ENCODE measurements around the gene KCNG2.

The KCNG2 gene

DNA sequence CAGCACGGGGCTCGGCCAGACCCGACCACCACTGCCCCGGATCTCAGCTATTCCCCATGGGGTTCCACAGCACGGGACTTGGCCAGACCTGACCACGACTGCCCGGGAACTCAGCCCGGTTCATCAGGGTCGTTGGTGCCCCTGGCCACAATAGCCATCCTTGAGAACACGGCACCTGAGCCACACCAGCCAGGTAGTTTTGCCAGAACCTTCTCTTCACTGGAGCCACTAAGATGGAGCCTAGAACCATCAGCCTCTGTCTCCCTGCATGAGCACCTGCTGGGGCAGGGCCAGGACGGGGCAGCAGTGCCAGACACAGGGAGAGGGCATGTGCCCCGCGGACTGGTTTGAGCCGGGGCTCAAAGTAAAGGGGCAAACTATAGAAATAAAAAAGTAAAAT, 11.4 kb upstream of the KCNG2 start:
- no peak for DNase-seq

DNA sequence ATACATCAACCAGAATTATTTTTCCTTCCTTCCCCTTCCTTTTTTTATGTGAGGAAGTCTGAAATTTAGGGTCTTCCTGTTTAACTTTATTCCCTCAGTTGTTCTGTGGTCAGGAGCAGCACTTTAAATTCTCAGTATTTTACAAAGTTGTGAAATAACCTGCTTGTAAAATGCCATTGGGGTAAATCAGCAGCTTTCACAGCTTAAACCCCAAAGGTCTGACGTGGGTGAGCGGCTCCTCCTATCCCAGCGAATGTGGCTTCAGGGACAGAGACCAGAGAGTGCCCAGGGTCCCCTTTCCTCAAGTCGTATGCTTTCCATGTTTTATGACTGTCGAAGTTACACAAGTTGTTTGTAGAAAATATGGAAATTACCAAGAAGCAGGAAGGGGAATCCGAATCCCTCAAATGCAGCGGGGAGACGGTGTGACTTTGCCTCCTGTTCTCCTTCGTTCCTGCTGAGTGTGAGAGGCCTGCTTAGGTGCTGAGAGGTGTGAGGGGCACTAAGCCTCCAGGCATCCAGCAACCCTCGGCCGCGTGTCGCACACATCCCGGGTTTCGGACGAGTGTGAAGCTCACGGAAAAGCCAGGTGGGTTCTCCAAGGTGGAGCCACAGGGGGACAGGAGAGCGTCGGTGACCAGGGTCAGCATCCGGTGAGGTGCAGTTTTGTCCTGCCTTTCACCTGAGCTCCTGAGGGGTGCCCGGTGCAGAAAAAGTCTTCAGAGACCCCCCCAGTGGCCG, 10.8 kb upstream of the KCNG2 start:
- DNase-seq = no peak

DNA sequence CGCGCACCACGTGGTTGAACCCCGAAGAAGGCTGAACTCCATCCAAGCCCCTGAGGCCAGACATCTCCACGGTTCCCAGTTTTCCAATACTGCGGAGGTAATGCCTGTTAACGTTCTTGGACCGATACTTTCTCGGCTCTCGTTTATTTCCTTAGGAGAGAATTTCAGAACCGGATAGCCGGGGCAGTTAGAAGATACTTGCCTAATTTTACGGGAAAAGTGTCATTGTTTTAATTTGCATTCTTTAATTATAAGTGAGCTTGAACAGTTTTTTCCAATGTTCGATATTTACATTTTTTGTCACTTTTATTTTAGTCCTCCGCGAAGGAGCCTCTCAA, 10.2 kb upstream of the KCNG2 start:
- no peak for DNase-seq

DNA sequence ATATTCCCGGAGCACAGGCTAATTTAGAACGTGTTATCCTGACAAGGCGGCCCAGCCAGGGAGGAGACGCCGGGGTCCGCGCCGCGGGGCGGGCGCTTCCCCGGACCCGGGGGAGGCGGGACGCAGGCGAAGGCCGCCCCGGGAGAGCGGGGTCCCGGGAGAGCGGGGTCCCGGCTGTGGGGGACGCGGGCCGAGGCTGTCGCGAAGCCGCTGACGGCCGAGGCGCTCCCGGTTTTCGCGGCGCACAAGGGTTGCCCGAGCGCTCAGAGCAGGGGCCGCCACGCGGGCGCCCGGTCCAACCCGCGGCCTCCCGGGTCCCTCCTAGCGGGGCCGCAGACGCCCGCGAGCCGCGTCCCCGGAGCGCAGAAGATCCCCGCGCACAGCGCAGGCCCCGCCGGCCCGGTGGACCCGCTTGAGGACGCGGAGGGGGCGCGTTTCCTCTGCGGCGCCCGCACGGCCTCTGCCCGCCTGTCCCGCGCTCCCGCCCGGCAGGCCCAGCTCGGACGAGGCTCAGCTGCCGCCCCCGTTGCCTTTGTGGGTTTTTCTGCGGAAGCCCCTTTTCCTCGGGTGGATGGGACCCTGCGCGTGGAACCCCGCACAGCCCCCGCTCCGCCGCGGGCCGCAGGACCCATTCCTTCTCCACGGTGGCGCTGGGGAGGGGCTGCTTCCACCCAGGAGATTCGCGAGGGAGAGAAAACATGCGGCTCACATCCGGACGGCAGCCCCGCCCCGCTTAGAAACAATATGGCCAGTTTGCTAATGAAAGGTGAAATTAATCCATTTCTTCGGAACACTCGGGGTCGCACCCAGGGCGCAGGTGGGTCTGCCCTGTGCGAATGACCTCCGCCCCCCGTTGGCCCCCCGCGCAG, 9.6 kb upstream of the KCNG2 start:
- no peak for DNase-seq

DNA sequence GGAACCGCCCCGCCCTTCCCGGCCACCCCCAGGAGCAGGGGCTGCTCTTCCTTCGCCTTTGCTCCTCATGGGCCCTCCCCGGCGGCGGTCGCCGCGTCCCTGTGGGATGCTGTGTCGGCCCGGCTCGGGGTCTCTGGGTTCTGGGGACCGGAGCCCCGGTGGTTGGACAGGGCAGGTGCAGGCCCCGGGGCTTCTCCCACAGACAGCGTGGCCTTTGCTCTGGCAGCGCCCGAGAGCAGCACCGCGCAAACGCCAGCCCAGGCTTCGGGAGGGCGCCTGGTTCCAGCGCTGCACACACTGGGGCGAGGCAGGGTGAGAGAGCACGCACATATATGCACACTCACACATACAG, 9.0 kb upstream of the KCNG2 start:
- DNase-seq = no peak

DNA sequence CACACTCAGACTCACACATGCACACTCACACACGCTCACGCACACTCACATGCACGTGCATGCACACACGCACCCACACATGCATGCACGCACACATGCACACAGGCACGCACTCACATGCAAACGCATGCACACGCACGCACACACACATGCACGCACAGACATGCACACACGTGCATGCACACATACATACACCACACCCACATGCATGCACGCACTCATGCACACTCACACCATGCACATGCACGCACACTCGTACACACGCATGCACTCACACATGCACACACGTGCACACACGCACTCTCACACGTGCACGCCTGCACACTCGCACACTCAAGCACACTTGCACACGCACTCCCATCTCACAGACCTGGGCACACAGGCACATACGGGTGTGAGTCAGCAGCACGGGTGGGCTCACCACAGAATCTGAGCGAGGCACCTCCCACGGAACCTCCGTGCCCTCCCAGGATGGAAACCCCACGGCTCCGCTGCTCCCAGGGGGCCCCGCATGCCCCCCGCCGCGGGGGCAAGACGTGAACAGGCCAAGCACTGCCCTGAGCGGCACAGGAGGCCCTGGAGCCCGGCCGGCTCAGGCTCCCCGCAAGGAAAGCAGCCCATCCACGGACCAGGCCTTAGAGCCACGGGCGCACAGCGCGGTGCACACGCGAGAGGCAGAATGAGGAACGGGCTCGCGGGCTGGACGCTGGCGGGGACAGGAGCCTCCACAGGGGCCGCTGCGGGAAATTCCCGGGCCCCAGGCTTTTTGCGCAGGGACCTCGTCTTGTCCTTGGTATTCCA, 8.4 kb upstream of the KCNG2 start:
- no peak for DNase-seq

DNA sequence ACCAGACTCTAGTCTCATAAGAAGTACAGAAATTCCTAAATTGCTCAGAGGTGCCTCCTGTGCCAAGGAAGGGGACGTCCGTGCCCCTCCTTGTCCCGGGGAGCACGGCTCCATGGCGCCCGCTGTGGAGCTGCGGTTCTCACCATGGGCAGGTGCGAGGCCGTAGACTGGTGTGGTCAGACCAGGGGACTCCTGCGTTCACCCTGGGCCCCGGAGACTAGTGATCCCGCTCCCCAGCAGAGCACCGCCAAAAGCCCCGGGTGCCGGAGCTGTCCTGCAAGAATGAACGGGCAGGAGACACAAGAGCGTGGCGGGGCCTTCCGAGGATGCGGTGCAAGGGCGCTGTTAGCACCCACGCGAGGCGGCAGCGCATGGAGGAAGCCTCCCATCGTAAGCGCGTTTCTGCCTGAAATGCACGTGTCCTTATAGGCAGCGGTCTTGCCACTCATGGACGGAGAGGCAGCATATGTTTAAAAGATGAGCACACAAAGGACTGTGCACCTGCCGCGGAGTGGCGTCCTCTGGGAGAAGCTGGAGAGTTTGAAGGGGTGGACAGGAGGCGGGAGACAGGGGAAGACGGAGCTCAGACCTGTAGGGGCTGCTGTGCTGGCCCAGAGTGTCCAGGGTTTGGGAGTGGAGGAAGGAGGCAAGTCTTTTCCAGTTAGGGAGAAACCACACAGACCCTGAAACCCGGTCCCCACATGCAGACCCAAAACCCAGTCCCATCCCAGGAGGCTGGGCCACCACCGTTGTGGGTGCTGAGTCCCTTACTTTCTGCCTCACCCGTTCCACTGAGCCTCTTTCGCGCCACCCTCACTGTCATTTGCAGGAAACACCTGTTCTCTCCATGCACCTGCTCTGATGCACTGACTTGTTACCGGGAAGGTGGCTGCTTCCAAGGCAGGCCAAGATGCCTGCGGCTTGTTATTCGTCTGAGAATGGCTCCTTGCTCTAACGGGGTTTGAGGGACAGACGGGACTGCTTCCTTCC, 7.5 kb upstream of the KCNG2 start:
- DNase-seq = no peak

DNA sequence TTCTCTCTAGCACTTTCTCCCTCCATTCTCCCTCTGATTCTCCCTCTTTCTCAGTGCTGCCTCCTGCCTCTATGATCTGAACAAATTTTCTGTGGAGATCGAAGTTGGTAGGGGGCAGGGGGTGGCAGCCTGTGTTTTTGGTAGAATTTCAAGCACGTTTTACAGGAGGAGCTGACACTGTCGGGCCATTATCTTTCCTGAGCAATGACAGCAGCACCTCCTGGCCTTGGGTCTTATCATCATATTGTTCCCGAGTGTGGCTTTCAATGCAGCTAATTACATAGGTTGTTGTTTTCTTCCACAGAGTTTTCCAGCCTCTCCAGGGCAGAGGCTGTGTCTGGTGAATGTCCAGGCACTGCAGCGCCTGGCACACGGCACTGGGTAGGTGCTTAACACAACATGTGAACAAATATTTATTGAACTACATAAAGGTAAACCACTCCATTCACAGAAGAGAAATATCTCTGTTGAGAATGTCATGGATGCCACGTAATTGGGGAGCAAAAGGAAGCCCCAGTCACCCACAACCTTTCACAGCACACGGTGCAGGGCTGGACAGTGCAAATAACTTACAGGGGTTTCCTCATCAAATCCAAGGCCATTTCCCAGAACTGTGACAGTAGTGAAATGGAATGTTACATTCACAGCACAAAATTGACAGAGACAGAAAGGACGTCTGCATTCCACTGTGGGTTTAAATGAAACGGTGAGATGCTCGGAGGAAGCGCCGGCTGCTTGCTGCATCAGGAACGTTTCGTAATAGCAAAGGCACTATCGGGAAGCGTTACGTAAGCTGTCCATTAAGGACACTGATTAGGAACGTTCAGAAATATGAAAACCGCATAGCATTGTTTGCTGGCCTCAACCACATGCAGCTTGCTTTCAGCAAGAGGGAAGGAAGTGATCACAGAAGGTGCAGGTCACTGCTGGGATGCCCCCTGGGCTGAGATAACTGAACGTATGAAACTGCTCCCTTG, 6.5 kb upstream of the KCNG2 start:
- DNase-seq = no peak

DNA sequence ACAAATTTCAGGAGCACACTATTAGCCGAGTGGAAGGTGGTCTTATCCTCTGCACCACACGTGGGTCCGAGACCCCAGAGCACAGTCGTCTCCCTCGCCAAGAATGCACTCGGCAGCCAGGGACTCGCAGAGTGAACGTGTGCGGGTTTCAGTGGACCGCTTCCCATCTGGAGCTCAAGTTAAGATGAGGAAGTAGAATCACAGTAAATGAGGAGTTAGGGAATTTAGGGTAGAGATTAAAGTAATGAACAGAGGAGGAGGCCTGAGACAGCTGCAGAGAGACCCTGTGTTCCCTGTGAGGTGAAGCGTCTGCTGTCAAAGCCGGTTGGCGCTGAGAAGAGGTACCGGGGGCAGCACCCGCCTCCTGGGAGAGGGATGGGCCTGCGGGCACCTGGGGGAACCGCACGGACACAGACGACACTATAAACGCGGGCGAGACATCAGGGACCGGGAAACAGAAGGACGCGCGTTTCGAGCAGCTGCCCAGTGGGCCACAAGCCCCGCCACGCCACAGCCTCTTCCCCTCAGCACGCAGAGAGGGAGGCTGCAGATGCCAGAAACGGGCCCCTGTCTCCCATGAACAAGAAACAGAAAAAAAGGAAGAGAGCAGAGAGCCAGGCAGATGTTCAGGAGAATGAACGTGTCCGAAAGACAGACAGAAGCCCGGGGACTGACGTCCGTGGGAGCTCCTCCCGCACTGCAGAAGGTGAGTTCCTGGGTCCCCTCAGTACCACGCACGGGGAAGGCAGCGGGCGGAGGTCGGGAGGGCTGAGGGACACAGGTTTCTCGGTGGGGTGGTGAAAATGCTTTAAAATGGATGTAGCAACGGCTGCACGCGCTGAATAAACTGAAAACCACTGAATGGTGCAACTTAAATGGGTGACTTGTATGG, 5.4 kb upstream of the KCNG2 start:
- DNase-seq = no peak

DNA sequence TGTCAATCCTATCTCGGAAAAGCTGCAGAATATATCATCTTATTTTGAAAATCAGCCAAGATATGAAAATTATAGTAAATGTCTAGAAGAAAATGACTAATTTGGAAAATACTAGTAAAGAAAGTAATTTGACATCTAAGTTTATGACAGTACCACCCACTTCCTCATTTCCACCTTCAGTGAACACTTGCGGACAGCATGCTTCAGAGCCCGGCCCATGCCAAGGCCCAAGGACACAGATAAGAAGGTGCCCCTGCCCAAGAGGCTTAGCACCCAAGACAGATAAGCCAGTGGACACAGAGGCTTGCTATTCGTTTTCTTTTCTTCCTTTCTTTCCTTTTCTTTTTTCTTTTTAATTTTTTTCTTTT, 4.8 kb upstream of the KCNG2 start:
- DNase-seq = no peak

DNA sequence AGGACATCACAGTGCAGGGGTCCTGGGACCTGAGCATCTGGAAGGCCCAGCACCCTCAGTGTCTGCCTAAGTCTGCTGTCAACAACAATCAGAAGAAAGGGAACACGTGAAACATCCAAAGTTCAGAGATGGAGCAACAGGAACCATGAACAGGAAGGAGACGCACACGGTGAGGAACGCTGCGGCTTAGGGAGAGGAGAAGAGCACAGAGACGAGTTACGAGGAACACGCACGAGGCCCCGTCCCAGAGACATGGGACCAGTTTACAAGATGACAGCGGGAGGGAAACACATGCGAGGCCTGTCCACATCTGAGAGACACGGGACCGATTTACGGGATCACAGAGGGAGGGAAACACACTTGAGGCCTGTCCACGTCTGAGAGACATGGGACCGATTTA, 2.9 kb upstream of the KCNG2 start:
- DNase-seq = no peak

DNA sequence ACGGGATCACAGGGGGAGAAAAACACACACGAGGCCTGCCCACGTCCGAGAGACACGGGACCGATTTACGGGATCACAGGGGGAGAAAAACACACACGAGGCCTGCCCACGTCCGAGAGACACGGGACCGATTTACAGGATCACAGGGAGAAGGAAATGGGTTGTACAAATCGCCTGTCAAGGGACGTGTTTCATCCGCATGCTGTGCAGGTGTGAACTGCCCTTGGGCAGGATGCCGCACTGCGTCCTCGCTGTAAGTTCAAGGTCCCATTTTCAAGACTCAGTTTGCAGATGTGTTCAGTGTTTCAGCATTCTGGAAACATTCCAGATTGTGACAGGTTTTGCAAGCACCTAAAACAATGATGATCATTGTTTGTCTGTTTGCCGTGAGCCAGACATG, 2.3 kb upstream of the KCNG2 start:
- no peak for DNase-seq

DNA sequence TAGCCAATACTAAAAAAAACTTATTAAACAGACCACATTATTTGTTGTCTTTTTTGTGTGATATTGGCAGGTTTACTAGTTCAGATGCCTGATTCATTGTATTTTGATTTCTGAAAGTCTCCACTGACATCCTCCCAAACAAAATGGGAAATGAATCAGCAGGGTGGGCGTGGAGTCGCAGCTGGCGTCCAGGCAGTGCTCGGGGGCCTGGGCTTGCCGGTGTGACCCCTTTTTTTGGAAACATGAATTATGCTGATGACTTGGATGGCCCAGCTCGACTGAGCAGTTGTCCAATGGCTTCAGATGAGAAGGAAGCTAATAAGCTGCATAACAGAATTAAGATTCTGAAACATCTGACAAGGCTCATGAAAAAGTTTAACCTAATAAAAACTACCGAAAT, 1.7 kb upstream of the KCNG2 start:
- DNase-seq = no peak

DNA sequence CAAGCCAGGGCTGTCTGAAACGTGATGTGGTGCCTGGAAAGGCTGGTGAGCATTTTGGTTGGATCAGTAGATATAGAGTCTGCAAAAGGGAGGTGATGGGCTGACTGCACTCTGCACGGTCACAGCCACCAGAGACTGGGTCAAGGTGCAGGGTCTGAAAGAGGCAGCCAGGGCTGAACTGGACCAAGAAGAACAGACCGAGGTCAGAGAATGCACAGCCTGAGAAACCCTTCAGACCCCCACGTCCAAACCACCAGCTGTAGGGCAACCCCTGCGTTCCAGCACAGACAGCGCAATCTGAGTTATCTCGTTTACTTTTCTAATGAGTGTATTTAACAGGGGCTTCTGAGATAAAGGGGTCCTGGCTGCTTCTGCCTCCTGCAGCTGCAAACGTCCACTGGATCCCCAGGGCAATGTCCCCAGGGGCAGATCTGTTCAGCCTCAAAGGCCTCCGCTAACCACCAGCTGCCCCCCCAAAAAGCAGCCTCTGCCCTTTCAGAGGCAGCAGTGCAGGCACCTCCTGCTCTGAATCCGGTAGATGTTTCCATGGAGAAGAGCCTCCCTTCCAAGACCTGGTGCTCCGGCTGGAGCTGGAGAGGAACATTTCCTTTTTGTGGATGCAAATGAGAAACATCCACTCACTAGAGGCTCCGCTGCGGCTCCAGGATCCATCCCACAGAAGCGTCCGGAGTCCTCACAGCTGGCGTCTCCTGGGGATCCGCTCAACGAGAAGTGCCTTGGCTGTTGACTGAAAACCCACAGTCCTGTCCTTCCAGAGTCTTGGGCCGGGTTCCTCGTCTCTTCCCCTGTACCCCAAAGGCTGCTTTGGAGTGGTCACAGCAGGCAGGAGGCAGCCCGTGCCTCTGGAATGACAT, 970 bp upstream of the KCNG2 start:
- DNase-seq = no peak

DNA sequence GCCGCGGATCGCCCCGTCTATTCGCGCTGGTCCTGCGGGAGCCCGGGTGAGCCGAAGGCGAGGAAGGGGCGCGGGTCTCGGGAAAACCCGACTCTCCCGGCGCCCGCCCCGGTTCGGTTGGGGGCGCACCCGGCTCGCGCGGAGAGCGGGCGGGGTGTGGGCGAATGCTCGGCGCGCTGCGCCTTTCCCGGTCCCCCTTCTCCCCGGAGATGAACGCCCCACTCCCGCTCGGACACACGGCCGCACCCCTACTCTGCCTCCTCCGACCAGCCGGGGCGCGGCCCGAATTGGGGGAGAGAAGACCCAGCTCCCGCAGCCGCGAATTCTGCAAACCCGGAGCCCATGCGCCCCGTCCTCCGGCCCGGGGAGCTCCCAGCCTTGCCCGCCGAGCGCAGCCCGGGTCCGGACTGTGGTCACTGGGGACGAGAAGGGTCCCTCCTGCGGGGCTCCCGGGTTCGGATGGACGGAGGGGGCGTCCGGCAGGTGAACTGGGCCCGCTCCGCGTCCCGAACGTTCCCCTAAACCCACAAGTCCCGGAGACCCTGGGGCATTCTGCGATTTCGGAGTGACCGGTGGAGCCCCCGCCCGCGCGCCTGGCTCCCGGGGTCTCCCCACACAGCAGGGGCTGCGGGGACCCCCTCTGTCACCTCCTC, 734 bp downstream of the KCNG2 start:
- DNase-seq = no peak

DNA sequence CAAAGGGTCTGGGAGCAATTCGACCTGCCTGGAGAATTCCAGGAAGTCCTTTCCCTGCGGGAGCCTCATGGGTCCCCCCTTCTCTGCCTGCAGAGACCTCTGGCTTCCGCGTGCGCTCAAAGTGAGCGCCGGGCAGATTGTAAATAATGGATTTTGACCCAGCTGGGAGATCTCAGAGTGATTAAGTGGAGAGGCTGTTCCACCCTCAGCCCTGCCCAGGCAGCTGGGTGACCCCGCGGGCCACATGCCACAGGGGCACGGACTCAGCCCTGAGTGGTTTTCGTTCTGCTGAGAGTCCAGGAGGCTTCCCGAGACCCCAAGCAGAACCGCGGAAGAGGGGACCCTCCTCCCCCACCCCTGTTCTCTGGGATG, 1.2 kb downstream of the KCNG2 start:
- no peak for DNase-seq

DNA sequence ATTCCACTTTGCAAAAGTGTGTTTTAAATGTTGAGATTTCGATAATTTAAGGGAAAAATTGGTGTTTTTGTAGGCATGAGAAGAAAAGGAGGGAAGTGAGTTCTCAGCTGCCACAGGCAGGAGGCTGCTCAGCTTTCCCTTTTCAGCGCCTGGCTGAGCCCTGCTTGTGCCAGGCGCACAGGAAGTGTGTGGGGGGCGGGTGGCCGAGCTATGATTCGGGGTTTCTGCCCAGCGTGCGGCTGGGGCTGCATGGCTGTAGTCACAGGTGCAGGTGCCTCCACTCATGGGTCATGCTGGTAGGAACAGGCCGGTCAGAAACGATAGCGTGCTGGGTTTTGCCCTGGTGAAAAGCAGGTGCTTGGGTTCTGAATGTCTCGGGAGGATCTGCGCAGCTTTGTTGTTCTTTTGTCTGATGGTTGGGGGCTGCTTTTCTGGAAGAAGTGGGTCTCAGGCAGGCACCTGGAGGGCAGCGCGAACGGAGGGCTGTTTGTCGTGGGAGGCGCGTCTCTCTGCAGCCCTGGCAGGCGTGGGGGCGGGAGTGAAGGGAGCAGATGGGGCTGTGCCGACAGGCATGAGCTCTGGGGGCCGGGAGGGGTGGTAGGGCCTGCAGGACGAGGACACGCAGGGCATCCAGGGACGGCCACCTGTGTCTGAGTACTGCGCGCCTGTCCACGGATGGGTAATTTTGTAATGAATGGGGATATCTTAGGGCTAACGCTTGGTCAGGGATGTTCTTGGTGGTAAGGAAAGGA, 2.1 kb downstream of the KCNG2 start:
- DNase-seq = no peak
